OCI-M2 (cell line): Measurements from ENCODE around the gene C3orf85.

Source experiments
- DNase-seq: peaks from one replicate; lab custom pipeline; 2025; ENCODE audit not compliant: unreplicated experiment; lab: John Stamatoyannopoulos, UW

The C3orf85 gene

DNA sequence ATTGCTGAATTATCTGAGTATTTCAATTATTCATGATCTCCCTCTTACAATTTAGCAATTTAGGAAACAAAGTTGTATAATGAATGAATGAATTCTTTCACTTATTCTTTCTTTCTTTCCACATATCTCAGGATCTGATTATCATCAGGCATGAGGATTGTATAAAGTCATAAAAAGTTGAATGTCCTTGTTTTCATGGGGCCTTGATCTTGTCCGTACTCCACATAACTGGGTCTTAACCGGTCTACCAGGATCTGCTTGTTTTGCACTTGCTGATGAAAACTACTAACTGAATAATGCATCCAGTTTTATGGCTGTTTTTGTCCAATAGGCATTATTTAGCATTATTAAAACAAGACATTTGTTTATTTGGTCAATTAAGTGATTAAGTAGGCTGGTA, 12.6 kb downstream of the C3orf85 start:
- DNase-seq = no peak

DNA sequence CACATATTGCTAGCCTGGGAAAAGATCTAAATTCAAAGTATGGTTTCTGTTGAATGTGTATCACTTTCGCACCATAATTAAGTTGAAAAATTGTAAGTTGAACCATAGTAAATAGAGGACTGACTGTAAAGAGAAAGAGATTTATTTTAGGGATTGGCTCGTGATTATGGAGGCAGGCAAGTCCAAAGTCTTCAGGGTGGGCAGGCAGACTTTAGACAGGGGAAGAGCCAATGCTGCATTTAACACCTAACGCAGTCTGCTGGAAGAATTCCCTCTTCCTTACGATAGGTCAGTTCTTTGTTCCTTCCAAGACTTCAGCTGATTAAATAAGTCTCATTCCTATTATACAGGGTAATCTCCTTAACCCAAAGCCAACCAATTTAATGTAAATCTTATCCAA, 15.8 kb downstream of the C3orf85 start:
- DNase-seq = no peak

DNA sequence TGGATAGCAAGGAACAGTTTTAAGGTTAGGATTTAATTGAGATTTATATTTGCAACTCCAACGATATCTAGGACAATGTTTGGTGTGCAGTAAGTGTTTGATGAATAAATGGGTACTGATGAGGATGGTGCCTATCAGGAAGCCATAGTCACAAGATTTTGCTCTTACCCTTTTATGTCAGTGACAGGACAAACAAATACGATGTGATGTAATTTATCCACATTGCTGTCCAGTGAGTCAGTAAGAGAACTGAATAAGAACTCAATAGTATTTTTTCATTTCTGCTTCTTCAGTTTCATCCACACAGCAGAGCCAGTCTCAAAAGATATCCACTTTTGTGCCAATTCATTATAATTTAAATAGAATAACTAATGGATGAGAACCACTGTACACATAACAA, 18.5 kb downstream of the C3orf85 start:
- no peak for DNase-seq

DNA sequence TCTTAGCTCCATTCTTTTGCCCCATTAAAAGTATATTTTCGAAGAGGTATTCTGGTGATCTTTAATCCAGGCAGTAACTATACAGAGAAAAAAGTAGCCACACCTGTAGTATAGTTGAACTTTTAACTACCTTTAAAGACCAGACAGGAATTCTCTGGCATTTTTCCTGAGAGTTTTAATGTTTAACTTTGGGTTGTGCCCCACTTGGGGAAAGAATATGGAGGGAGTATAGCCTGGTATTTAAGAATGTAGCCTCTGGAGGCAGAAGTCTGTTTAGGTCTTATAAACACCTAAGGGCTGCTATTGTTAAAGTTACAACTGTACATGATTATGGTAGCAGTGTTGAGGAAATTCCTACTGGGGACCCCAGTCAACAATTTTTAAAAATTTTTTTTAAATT, 19.3 kb downstream of the C3orf85 start:
- DNase-seq = no peak

DNA sequence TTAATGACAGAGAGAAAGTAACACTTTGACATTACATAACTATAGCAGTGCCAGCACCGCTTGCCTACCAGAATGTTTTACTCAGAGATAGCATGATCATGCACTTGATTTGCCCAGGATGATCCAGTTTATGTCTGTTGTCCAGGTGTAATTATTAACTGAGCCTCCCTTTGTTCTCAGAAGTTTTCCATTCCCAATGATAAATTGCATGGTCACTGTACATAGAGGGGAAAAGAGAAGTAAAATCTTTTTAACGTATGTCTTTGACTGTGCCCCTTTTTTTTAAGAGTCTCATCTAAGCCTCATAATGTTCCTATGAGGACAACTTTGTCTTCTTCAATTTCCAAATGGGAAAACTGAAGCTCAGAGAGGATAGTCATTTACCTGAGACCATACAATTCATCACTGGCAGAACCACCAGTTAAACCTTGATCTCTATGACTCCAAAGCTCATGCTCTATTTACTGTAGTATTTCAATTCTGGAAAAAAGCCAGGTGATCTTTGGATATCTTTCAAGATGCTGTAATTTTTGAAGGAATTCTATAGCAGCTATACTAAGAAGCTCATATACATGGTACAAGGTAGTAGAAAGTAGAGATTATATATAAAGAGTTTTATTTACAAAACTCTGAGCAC, 25.1 kb downstream of the C3orf85 start:
- DNase-seq = no peak

DNA sequence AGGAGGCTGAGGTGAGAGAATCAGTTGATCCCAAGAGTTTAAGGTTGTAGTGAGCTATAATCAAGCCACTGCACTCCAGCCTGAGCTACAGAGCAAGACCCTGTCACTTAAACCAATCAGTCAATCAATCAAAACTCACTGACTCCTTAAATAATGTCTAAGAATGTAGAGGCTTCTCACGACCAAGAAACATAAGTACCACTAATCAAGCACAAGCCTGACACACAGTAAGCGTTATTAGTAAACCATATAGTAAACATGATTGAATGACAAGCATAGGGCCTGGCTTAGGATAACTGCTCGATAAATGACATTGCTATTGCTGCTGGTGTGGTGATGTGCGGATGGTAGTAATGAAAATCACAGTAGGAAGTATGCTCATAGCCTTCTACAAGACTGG, 29.4 kb downstream of the C3orf85 start:
- no peak for DNase-seq

DNA sequence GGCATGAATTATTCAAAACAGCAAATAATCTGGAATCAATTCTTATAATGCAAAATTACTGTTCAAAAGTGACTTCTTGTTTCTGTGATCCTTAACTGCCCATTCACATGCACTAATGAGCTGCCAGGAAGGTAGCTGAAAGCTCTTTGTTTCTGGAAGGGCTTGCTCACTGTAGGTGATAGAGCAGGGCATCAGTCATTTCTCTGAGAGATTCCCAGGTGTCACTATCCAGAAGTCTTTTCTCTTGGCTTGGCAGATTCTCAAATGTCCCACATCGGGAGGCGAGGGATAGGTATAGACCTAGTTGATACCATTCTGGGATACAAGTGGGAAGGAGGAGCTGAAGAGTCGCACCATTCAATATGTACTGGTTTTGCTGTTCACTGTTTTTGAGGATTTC, 35.0 kb downstream of the C3orf85 start:
- DNase-seq = no peak

DNA sequence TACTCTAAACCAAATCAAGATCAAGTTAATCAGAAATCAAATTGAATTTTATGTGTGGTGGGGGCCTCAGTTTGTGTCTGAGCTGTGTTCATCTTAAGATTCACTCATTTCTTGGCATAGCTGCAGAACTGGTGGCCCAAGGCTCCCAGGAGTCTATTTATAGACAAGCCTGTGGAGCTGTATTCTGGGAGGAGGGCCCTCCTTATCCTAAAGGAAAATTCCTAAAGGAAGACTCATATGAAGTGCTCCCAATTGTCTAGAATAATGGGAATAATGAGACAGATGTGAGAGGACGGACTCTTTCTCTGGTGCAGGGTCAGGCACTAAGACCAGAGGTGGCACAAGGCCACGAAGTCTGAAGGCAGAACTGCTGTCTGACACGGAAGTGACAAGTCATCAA, 38.9 kb downstream of the C3orf85 start:
- no peak for DNase-seq

DNA sequence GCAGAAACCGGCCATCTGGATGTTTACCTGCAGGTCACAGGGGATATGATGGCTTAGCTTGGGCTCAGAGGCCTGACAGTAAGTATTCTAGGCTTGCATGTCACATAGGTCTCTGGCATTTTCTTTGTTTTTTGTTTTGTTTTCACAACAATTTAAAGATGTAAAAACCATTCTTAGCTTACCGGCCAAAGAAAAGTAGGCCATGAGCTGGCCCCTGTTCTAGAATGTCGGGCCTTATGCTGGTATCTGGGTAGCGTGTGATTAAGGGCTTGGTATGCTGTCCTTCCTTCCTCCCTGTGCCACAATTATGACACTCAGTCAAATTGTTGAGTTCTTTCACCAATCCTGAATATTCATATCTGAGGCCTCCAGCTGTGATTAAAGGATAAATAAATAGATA, 40.2 kb downstream of the C3orf85 start:
- no peak for DNase-seq

DNA sequence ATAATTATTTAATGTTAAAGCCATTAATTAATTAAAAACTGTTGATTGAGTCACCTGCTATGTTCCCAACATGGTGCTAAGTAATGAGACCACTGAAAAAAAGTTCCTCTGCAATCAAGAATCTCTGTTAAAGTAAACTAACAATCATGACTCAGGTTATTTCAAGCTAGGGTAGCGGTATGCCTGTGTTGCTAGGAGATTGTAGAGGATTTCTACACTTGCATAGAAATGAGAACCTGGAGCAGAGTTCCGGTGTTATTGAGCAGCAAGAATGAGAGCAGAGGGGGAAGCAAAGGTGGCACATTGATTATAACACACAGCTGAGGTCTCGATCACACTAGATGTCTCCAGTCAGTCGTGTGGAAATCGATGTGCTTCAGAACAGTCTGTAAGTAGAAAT, 41.4 kb downstream of the C3orf85 start:
- DNase-seq = no peak

DNA sequence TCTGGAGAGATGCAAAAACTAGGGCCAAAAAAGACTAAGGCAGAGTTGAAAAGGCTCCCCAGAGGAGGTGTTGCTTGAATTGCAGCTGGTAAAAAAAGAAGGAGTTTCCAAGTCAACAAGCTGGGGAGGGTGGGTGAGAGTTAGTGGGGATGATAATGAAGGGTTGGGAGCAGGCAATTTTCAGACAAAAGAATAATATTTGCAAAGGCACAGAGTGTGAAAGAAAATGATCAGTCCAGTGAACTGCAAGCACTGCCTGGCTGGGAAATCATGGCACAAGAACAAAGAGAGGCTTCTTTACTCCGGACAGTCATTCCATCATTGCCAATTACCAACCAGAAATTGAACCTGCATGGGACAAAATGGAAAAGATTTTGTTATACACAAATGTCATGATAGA, 42.2 kb downstream of the C3orf85 start:
- no peak for DNase-seq

DNA sequence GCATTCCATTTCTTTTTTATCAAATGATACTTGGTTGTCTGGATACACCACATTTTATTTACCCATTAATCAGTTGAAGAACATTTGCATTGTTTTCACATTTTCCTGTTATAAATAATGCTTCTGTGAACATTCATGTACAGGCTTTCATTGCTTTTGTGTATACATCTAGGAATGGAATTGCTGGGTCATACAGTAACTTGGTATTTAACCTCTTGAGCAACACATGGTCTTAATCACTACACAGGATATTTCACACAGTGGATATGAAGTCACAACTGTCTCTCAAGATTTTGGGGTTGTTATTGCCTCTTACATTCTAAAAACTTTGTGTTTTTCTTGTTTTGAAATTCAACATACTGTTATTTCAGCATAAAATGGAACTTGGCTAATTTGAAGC, 48.2 kb downstream of the C3orf85 start:
- no peak for DNase-seq

DNA sequence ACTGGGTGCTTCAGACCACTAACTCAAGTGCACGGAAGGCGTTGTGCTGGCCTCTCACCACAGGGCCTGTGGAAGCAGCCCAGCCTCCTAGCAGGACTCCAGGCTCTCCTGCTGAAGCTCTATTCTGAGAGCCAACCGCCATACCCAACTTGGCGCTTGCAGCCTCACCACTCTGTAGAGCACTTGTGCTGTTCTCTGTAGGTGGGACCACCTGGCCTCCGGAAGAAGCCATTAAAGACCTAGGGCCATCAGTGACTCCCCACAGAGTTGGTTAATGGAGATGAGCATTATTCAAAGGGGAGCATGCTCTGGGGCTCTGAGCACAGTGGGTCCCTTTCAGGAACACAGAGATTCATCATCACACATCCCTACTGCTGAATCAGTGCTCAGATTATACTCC, 50.9 kb downstream of the C3orf85 start:
- no peak for DNase-seq

DNA sequence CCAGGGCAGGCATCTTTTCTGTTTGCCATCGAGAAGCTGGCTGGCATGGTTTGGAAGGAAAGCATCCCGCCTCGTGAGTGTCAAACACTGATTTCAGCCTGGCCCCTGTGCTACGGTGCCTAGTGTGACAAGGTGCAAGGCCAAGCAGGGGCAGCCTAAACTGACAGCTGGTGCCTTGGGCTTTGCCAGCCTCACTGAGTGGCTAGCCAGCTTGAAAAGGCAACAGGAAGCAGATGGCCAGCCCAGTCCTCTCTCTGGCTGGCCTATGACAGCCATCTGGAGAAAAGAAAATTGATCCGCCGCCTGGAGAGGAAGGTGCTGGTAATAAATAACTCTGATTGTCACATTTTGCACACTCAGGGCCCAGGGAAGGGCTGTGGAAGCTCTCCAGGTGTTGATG, 52.2 kb downstream of the C3orf85 start:
- no peak for DNase-seq

DNA sequence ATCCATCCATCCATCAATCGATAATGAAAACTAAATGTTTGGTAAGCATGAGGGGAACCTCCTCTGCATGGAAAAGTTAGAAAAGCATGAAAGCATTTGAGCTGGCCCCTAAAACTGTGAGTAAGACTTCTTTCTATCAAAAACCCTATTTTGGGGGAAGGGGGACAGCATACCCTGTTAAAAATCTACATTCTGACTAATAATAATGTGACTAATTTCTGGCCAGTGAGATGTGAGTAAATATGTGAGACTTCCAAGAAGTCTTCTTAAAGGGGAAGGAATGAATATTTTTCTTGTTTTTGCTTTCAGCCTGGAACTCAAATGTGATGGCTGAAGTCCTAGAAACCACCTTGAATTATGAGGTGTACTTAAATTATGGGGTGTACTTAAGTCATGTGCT, 54.9 kb downstream of the C3orf85 start:
- DNase-seq = no peak

DNA sequence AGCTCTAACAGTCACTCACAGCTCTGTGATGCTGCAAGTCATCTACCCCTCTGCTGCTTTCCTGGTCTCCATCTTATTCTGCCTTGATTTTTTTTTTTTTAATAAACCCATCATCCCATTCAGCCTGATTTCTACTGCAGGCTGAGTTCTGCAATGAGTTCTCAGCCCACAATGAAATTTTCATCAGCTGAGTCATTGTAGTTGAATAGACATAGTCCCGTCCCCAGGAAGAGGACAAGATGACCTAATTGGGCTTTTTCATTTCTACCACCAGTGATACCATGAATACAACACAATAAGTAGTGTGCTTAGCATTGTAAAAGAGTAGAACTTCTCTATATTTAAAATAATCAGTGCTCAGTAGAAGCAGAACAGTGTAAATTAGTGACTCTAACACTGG, 59.3 kb downstream of the C3orf85 start:
- no peak for DNase-seq
